ENCODE measurements around the gene NR6A1. TPM values are rescaled to one million over a fixed set of nuclear protein-coding genes. Genes with fewer than 3 reads are reported as not detected.

NR6A1 gene
- total RNA-seq, 2 experiments from 2014 or later: 0.82 to 1.1 TPM

GRCh38 chr9:124698265-124698664, 72.8 kb downstream of the NR6A1 start:
- Mint-ChIP-seq H3K9me3 (ENCODE audit: low read depth) (no peaks in the 10 kb centered on the region), H3K4me3 (no peak overlapping the region), H3K36me3 (ENCODE audit: low read depth) (no peaks in the 10 kb centered on the region), H3K27me3 (no peaks in the 10 kb centered on the region), H3K27ac (no peak overlapping the region), H3K4me1 (no peaks in the 10 kb centered on the region)
- intact Hi-C loops (cut with DNase I, micrococcal nuclease): no loop called here
- POLR2A ChIA-PET: no interaction called here
- CTCF ChIA-PET: interaction anchor here (1.4 to 1.8 kb wide), 2 partner anchors 13 to 15 kb away, joined by 4 to 5 read pairs; no protein-coding TSS in a partner anchor
- no peak for DNase-seq
- no peak for ATAC-seq

- intact Hi-C loops (cut with DNase I, micrococcal nuclease): no loop called here
- POLR2A ChIA-PET: no interaction called here
- Mint-ChIP-seq H3K4me1 (no peaks in the 10 kb centered on the region), H3K27me3 (no peaks in the 10 kb centered on the region), H3K4me3 (no peak overlapping the region), H3K9me3 (ENCODE audit: low read depth) (no peaks in the 10 kb centered on the region), H3K27ac (no peak overlapping the region), H3K36me3 (ENCODE audit: low read depth) (no peaks in the 10 kb centered on the region)
- CTCF ChIA-PET: interaction anchor here (1.4 kb wide), 1 partner anchor 14 kb away, joined by 4 read pairs; no protein-coding TSS in a partner anchor
- ATAC-seq (no peak), DNase-seq (no peak)
Observed at GRCh38 chr9:124697326-124698200, 73.5 kb downstream of the NR6A1 start.

GRCh38 chr9:124696101-124696500, 75.0 kb downstream of the NR6A1 start:
- Mint-ChIP-seq H3K4me1 (no peaks in the 10 kb centered on the region), H3K27ac (no peak overlapping the region), H3K36me3 (ENCODE audit: low read depth) (no peaks in the 10 kb centered on the region), H3K9me3 (ENCODE audit: low read depth) (no peaks in the 10 kb centered on the region), H3K27me3 (no peaks in the 10 kb centered on the region), H3K4me3 (no peak overlapping the region)
- intact Hi-C loops (cut with DNase I, micrococcal nuclease): no loop called here
- ChIA-PET POLR2A (no interaction called here), CTCF (no interaction called here)
- DNase-seq (no peak), ATAC-seq (no peak)

GRCh38 chr9:124695280-124695890, 75.7 kb downstream of the NR6A1 start:
- Mint-ChIP-seq H3K27me3 (no peaks in the 10 kb centered on the region), H3K27ac (no peak overlapping the region), H3K36me3 (ENCODE audit: low read depth) (no peaks in the 10 kb centered on the region), H3K9me3 (ENCODE audit: low read depth) (no peaks in the 10 kb centered on the region), H3K4me3 (no peak overlapping the region), H3K4me1 (no peaks in the 10 kb centered on the region)
- intact Hi-C loops (cut with DNase I, micrococcal nuclease): no loop called here
- ATAC-seq (no peak), DNase-seq (no peak)
- POLR2A ChIA-PET: no interaction called here
- CTCF ChIA-PET: interaction anchor here (1.3 to 1.4 kb wide), 2 partner anchors 9 to 16 kb away, joined by 3 read pairs; no protein-coding TSS in a partner anchor

GRCh38 chr9:124694414-124695279, 76.5 kb downstream of the NR6A1 start:
- POLR2A ChIA-PET: interaction anchor here (0.7 kb wide), 1 partner anchor 63 kb away, joined by 3 read pairs; no protein-coding TSS in a partner anchor
- CTCF ChIA-PET: interaction anchor here (1.3 to 1.4 kb wide), 2 partner anchors 9 to 17 kb away, joined by 3 read pairs; no protein-coding TSS in a partner anchor
- H3K27me3 Mint-ChIP-seq: no peaks in the 10 kb centered on the region

GRCh38 chr9:124693403-124693802, 77.7 kb downstream of the NR6A1 start:
- intact Hi-C loops (cut with DNase I, micrococcal nuclease): no loop called here
- no peak overlapping the region for H3K27ac Mint-ChIP-seq
- H3K4me3 Mint-ChIP-seq: no peak overlapping the region
- ChIA-PET CTCF (interaction anchor here (0.9 to 1.5 kb wide), 3 partner anchors 11 to 17 kb away, joined by 3 to 5 read pairs (median 3); no protein-coding TSS in a partner anchor), POLR2A (no interaction called here)
- no peaks in the 10 kb centered on the region for H3K4me1 Mint-ChIP-seq
- no peak for ATAC-seq
- no peaks in the 10 kb centered on the region for H3K27me3 Mint-ChIP-seq
- no peaks in the 10 kb centered on the region for H3K36me3 Mint-ChIP-seq (ENCODE audit: low read depth)
- H3K9me3 Mint-ChIP-seq (ENCODE audit: low read depth): no peaks in the 10 kb centered on the region
- DNase-seq: no peak

More at GRCh38 chr9:124694414-124695279, 76.5 kb downstream of the NR6A1 start:
- DNase-seq (no peak), ATAC-seq (no peak)
- Mint-ChIP-seq H3K9me3 (ENCODE audit: low read depth) (no peaks in the 10 kb centered on the region), H3K4me3 (no peak overlapping the region), H3K36me3 (ENCODE audit: low read depth) (no peaks in the 10 kb centered on the region), H3K4me1 (no peaks in the 10 kb centered on the region), H3K27ac (no peak overlapping the region)
- intact Hi-C loops (cut with DNase I, micrococcal nuclease): no loop called here

GRCh38 chr9:124688238-124688904, 82.7 kb downstream of the NR6A1 start:
- intact Hi-C loops (cut with DNase I, micrococcal nuclease): no loop called here
- DNase-seq: no peak
- H3K4me3 Mint-ChIP-seq: no peak overlapping the region
- peaks cover 3% of the 10 kb centered on the region for H3K27me3 Mint-ChIP-seq
- H3K9me3 Mint-ChIP-seq (ENCODE audit: low read depth): no peaks in the 10 kb centered on the region
- ChIA-PET CTCF (interaction anchor here (1.0 kb wide), 1 partner anchor 51 kb away, joined by 3 read pairs; no protein-coding TSS in a partner anchor), POLR2A (no interaction called here)
- no peak for ATAC-seq
- no peak overlapping the region for H3K27ac Mint-ChIP-seq
- H3K4me1 Mint-ChIP-seq: no peaks in the 10 kb centered on the region
- no peaks in the 10 kb centered on the region for H3K36me3 Mint-ChIP-seq (ENCODE audit: low read depth)

- Mint-ChIP-seq H3K36me3 (ENCODE audit: low read depth) (no peaks in the 10 kb centered on the region), H3K9me3 (ENCODE audit: low read depth) (no peaks in the 10 kb centered on the region), H3K27me3 (peaks cover 6% of the 10 kb centered on the region), H3K4me1 (no peaks in the 10 kb centered on the region), H3K4me3 (no peak overlapping the region), H3K27ac (no peak overlapping the region)
- CTCF ChIA-PET: interaction anchor here (0.6 to 2.5 kb wide), 5 partner anchors 8 to 150 kb away, joined by 3 to 9 read pairs (median 4); no protein-coding TSS in a partner anchor
- intact Hi-C loops (cut with DNase I, micrococcal nuclease): no loop called here
- ATAC-seq: no peak
- no peak for DNase-seq
- POLR2A ChIA-PET: no interaction called here
Observed at GRCh38 chr9:124686918-124687317, 84.2 kb downstream of the NR6A1 start.

GRCh38 chr9:124685217-124685616, 85.9 kb downstream of the NR6A1 start:
- Mint-ChIP-seq H3K36me3 (ENCODE audit: low read depth) (no peaks in the 10 kb centered on the region), H3K4me1 (no peaks in the 10 kb centered on the region), H3K27ac (no peak overlapping the region), H3K27me3 (peaks cover 8% of the 10 kb centered on the region), H3K4me3 (no peak overlapping the region), H3K9me3 (ENCODE audit: low read depth) (no peaks in the 10 kb centered on the region)
- POLR2A ChIA-PET: no interaction called here
- intact Hi-C loops (cut with DNase I, micrococcal nuclease): no loop called here
- ATAC-seq (no peak), DNase-seq (no peak)
- CTCF ChIA-PET: interaction anchor here (2.5 kb wide), 1 partner anchor 27 kb away, joined by 9 read pairs; no protein-coding TSS in a partner anchor

GRCh38 chr9:124684169-124684568, 86.9 kb downstream of the NR6A1 start:
- Mint-ChIP-seq H3K36me3 (ENCODE audit: low read depth) (no peaks in the 10 kb centered on the region), H3K4me1 (no peaks in the 10 kb centered on the region), H3K27ac (no peak overlapping the region), H3K4me3 (no peak overlapping the region), H3K9me3 (ENCODE audit: low read depth) (no peaks in the 10 kb centered on the region), H3K27me3 (peaks cover 9% of the 10 kb centered on the region)
- intact Hi-C loops (cut with DNase I, micrococcal nuclease): no loop called here
- ChIA-PET POLR2A (no interaction called here), CTCF (interaction anchor here (1.7 kb wide), 1 partner anchor 29 kb away, joined by 4 read pairs; no protein-coding TSS in a partner anchor)
- DNase-seq: no peak
- no peak for ATAC-seq

Measured in activated CD4-positive, alpha-beta T cell treated with anti-CD3 and anti-CD28 coated beads for 36 hours (primary cell).